Natural killer cell (primary cell): ENCODE data around the gene SMIM28. TPM values are rescaled to one million over a fixed set of nuclear protein-coding genes. Genes with fewer than 3 reads are reported as not detected.

ENCODE experiments used
- ATAC-seq, 3 donors: fragments of 150-1000 bp in 2 of 3; fragments of 200-7000 bp in 1 of 3; cut with Tn5 transposase; 1 replicate in 1 of 3; 2 replicates in 2 of 3; pipeline ENCODE4 v1.10.0; 2021; ENCODE audit warnings: mild to moderate bottlenecking in 2 of 3, moderate library complexity in 2 of 3
- DNase-seq, 2 donors: peaks; one replicate each; pipeline versions ENCODE4 v3.0.0 to v3.0.0-alpha.2; 2013 to 2021; ENCODE audit warnings: mixed read lengths in 1 of 2
- H3K27ac ChIP-seq: one replicate; pipeline ENCODE4 v1.5.1; 2013; ENCODE audit warnings: mild to moderate bottlenecking, low read length
- H3K27me3 ChIP-seq: one replicate; pipeline ENCODE4 v1.6.1; 2013; ENCODE audit warnings: low read length; ENCODE audit not compliant: control insufficient read depth, insufficient read depth
- H3K36me3 ChIP-seq: one replicate; pipeline ENCODE4 v1.6.1; 2013; ENCODE audit warnings: low read length; ENCODE audit not compliant: control insufficient read depth, insufficient read depth
- H3K4me1 ChIP-seq: one replicate; pipeline ENCODE4 v1.6.1; 2013; ENCODE audit warnings: low read length; ENCODE audit not compliant: control insufficient read depth, insufficient read depth
- H3K4me3 ChIP-seq: one replicate; pipeline ENCODE4 v1.5.1; 2013; ENCODE audit warnings: low read length
- H3K9me3 ChIP-seq: one replicate; pipeline ENCODE4 v1.6.1; 2013; ENCODE audit warnings: low read length; ENCODE audit not compliant: control insufficient read depth, insufficient read depth
- H3K27ac Mint-ChIP-seq, 2 donors: one replicate each; pipeline ENCODE4 v1.8.0; 2022; ENCODE audit warnings: mild to moderate bottlenecking in 2 of 2, mixed read lengths in 2 of 2, moderate library complexity in 1 of 2
- H3K27me3 Mint-ChIP-seq, 2 donors: one replicate each; pipeline ENCODE4 v1.8.0; 2022; ENCODE audit warnings: low read depth in 2 of 2, mixed read lengths in 2 of 2
- H3K36me3 Mint-ChIP-seq: one replicate; pipeline ENCODE4 v1.8.0; 2022; ENCODE audit warnings: mixed read lengths
- H3K4me1 Mint-ChIP-seq, 2 donors: one replicate each; pipeline ENCODE4 v1.8.0; 2022; ENCODE audit warnings: mixed read lengths in 2 of 2
- H3K4me3 Mint-ChIP-seq: one replicate; pipeline ENCODE4 v1.8.0; 2022; ENCODE audit warnings: mild to moderate bottlenecking, moderate library complexity, mixed read lengths
- H3K9me3 Mint-ChIP-seq, 2 donors: one replicate each; pipeline ENCODE4 v1.8.0; 2022; ENCODE audit warnings: mixed read lengths in 2 of 2
- CTCF ChIP-seq: fragments of 200-600 bp; IDR thresholded peaks from one replicate; pipeline ENCODE4 v1.8.0; 2022; ENCODE audit warnings: antibody characterized with exemption
- WGBS: methylation state at CpG from one replicate; pipeline ENCODE4 v1.1.7; 2013; ENCODE audit warnings: missing lambda C conversion rate; ENCODE audit not compliant: insufficient coverage; 5-methylcytosine and 5-hydroxymethylcytosine counted together
- intact Hi-C: fragments of 100-400 bp; cut with micrococcal nuclease; formaldehyde crosslinking; loops from one replicate; pipeline ENCODE4 v1.14.2; 2022
- total RNA-seq, 4 donors: library from RNA; stranded (reverse); fragments of 120-200 nt in 1 of 4; gene quantifications; one replicate each; pipeline versions ENCODE4 v1.2.3 to v1.2.4, GENCODE V29; 2013 to 2022

The SMIM28 gene
- total RNA-seq, 3 donors from 2014 or later (not counting 1 experiment from before 2014, with no cell fraction given) = not detected

- H3K4me1 Mint-ChIP-seq = peaks cover 0 to 5% of the 10 kb centered on the region in 2 donors
- H3K9me3 Mint-ChIP-seq = no peaks in the 10 kb centered on the region
- peaks cover 6 to 7% of the 10 kb centered on the region in 2 donors for H3K27me3 Mint-ChIP-seq
- no peak overlapping the region for H3K4me3 ChIP-seq
- intact Hi-C loops = loop anchor here (2.0 kb wide), 1 partner anchor 165 kb away; no protein-coding TSS in a partner anchor
- DNase-seq = no peak
- H3K9me3 ChIP-seq = no peaks in the 10 kb centered on the region
- ATAC-seq = no peak
- no peak overlapping the region for H3K27ac Mint-ChIP-seq
- no peak for TF ChIP-seq CTCF
- WGBS = 86% methylated on average over 7 of the region's 8 CpGs
- H3K4me1 ChIP-seq = no peaks in the 10 kb centered on the region
- H3K27ac ChIP-seq = no peak overlapping the region
- no peaks in the 10 kb centered on the region for H3K36me3 ChIP-seq
- no peak overlapping the region for H3K4me3 Mint-ChIP-seq
- H3K36me3 Mint-ChIP-seq = no peaks in the 10 kb centered on the region
- no peaks in the 10 kb centered on the region for H3K27me3 ChIP-seq
Observed at GRCh38 chr6:138427701-138428100, 50.0 kb downstream of the SMIM28 start.

- Mint-ChIP-seq H3K4me3 (no peak overlapping the region), H3K4me1 (no peaks in the 10 kb centered on the region), H3K9me3 (no peaks in the 10 kb centered on the region), H3K27me3 (peaks cover 6 to 7% of the 10 kb centered on the region in 2 donors), H3K36me3 (no peaks in the 10 kb centered on the region), H3K27ac (no peak overlapping the region)
- no peaks in the 10 kb centered on the region for H3K9me3 ChIP-seq
- H3K27ac ChIP-seq = no peak overlapping the region
- no peaks in the 10 kb centered on the region for H3K4me1 ChIP-seq
- TF ChIP-seq CTCF = peak; percentile 74
- ATAC-seq (peak; percentile 59 to 62 (median 60)), DNase-seq (peak in 1 of 2 donors; percentile 73)
- no peak overlapping the region for H3K4me3 ChIP-seq
- H3K36me3 ChIP-seq = no peaks in the 10 kb centered on the region
- H3K27me3 ChIP-seq = no peaks in the 10 kb centered on the region
- intact Hi-C loops = loop anchor here (1.0 to 2.0 kb wide), 2 partner anchors 88 to 164 kb away; no protein-coding TSS in a partner anchor
- 47% methylated on average over 8 of the region's 8 CpGs for WGBS
Observed at GRCh38 chr6:138428944-138429598, 51.4 kb downstream of the SMIM28 start.

- TF ChIP-seq CTCF = no peak
- H3K36me3 ChIP-seq = no peaks in the 10 kb centered on the region
- H3K36me3 Mint-ChIP-seq = no peaks in the 10 kb centered on the region
- intact Hi-C loops = loop anchor here (1.0 to 2.0 kb wide), 2 partner anchors 88 to 163 kb away; no protein-coding TSS in a partner anchor
- no peak overlapping the region for H3K4me3 ChIP-seq
- H3K4me3 Mint-ChIP-seq = no peak overlapping the region
- H3K27me3 ChIP-seq = no peaks in the 10 kb centered on the region
- H3K4me1 Mint-ChIP-seq = no peaks in the 10 kb centered on the region
- no peaks in the 10 kb centered on the region for H3K4me1 ChIP-seq
- H3K27me3 Mint-ChIP-seq = peaks cover 6 to 7% of the 10 kb centered on the region in 2 donors
- H3K27ac Mint-ChIP-seq = no peak overlapping the region
- ATAC-seq (no peak), DNase-seq (no peak)
- WGBS = 96% methylated on average over 12 of the region's 12 CpGs
- no peak overlapping the region for H3K27ac ChIP-seq
- H3K9me3 Mint-ChIP-seq = no peaks in the 10 kb centered on the region
- no peaks in the 10 kb centered on the region for H3K9me3 ChIP-seq
Observed at GRCh38 chr6:138429761-138430160, 52.1 kb downstream of the SMIM28 start.
